HUDEP-2 (cell line): Measurements from ENCODE around the gene PAPOLA.

Source experiments
- DNase-seq, 76 experiments: peaks; one replicate each; lab custom pipeline; 2025; ENCODE audit not compliant: unreplicated experiment in 76 of 76; lab: John Stamatoyannopoulos, UW

PAPOLA gene

GRCh38 chr14:96554315-96554910, 52.2 kb downstream of the PAPOLA start:
- DNase-seq, result no peak

- no peak for DNase-seq
Measured at GRCh38 chr14:96559571-96559970, 57.4 kb downstream of the PAPOLA start.

GRCh38 chr14:96564389-96564788, 62.2 kb downstream of the PAPOLA start:
- DNase-seq, result no peak

- no peak for DNase-seq
Measured at GRCh38 chr14:96565811-96566210, 63.6 kb downstream of the PAPOLA start.

- peak in 21 of 76 experiments; percentile 2 to 37 (median 15) for DNase-seq
Measured at GRCh38 chr14:96567289-96567899, 65.2 kb downstream of the PAPOLA start.

GRCh38 chr14:96568621-96569020, 66.4 kb downstream of the PAPOLA start:
- DNase-seq, result no peak

- DNase-seq, result no peak
Measured at GRCh38 chr14:96571311-96571710, 69.1 kb downstream of the PAPOLA start.

- DNase-seq, result no peak
Measured at GRCh38 chr14:96573473-96574100, 71.4 kb downstream of the PAPOLA start.

GRCh38 chr14:96574171-96574632, 72.0 kb downstream of the PAPOLA start:
- no peak for DNase-seq

- DNase-seq, result no peak
Measured at GRCh38 chr14:96574633-96575632, 72.8 kb downstream of the PAPOLA start.

GRCh38 chr14:96576359-96576758, 74.2 kb downstream of the PAPOLA start:
- DNase-seq, result no peak

- no peak for DNase-seq
Measured at GRCh38 chr14:96576937-96577336, 74.8 kb downstream of the PAPOLA start.

GRCh38 chr14:96578619-96579018, 76.4 kb downstream of the PAPOLA start:
- DNase-seq, result no peak

- no peak for DNase-seq
Measured at GRCh38 chr14:96579358-96579757, 77.2 kb downstream of the PAPOLA start.

- DNase-seq, result no peak
Measured at GRCh38 chr14:96579855-96580254, 77.7 kb downstream of the PAPOLA start.

GRCh38 chr14:96580566-96580965, 78.4 kb downstream of the PAPOLA start:
- no peak for DNase-seq

- peak in 5 of 76 experiments; percentile 3 to 31 (median 12) for DNase-seq
Measured at GRCh38 chr14:96581026-96581425, 78.8 kb downstream of the PAPOLA start.

- no peak for DNase-seq
Measured at GRCh38 chr14:96581902-96582301, 79.7 kb downstream of the PAPOLA start.

GRCh38 chr14:96582411-96582961, 80.3 kb downstream of the PAPOLA start:
- DNase-seq, result no peak

GRCh38 chr14:96582995-96583394, 80.8 kb downstream of the PAPOLA start:
- no peak for DNase-seq
